CD4-positive, alpha-beta T cell treated with Interleukin-15 for 1 hour (primary cell): ENCODE results near the gene CALY.
"Not testable (repeated sequence)": the region's sequence is repeated elsewhere in the genome, so short reads cannot be mapped to it uniquely, and the experiment has no call there.

Source experiments
- DNase-seq: peaks from one replicate; pipeline ENCODE4 v3.0.0-alpha.2; 2020

The CALY gene

GRCh38 chr10:133336577-133337369 lies at the start of gene CALY:
Gene CALY, minus strand, starts transcription at chr10:133336896. Its CDS starts 7,907 bp downstream, at chr10:133328989.
- peak; percentile 92 for DNase-seq

DNA sequence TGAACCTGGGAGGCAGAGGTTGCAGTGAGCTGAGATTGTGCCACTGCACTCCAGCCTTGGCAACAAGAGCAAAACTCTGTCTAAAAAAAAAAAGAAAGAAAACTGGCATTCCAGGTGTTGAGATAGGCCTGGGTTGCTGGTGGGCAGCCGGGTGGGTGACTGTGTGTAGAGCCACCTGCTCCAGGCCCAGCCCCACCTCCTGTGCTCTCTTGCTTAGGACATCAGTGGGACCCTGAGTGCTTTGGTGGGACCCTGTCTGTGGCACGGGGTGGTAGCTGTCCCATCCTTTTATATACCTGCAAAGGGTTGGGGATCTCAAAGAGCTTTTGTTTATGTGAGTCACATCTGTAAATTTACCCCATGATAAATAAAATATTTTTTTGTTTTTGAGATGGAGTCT lies 48.5 kb upstream of the CALY start:
- DNase-seq = no peak

DNA sequence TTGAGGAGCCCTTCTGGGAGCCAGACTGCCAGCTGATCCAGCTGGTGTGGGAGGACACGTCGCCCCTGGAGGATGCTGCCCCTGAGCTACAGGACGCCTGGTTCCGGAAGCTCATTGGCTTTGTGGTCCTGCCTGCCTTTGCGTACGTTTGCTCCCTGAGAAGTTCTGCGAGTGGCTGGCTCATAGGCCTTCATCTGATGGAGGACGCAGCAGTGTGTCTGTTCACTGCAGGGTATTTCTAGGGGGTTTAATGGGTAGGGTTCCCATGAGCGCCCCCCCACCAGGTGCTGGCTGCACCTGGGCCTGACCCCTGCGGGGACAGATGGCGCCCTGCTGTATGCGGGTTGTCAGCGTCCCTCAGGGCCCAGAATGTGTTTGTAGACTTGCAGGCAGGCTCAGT lies 47.4 kb upstream of the CALY start:
- no peak for DNase-seq

DNA sequence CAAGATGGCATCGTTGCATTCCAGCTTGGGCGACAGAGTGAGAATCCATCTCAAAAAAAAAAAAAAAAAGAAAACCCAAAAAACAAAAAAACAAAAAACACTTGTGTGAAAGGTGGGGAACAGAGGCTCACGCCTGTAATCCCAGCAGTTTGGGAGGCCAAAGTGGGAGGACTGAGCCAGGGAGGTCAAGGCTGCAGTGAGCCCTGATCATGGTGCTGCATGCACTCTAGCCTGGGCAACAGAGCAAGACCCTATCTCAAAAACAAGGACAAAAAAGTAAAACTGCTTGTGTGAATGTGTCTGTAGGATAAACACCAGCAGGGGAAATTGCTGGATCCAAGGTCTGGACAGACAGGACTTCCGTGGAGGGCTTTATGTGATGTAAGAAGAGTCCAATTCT lies 46.9 kb upstream of the CALY start:
- no peak for DNase-seq

DNA sequence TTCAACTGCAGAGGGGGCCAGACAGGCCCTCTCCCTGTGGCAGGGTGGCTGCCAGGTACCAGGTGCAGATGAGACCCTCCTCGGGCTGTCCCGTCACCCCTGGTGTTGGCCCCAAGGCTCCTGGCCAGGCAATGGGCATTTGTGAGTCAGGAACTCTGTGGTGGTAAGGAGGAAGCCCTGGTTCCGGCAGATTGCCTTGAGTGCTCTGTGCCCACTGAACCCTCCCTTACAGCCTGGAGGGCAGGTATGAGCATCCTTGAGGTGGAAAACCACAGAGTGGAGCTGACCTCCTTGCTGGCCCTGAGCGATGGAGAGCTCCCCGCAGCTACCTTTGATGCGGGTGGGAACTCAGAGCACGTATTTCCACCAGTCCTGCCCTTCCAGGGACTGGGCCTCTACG lies 44.3 kb upstream of the CALY start:
- no peak for DNase-seq

- no peak for DNase-seq
Observed at GRCh38 chr10:133379801-133380666, 43.3 kb upstream of the CALY start.

DNA sequence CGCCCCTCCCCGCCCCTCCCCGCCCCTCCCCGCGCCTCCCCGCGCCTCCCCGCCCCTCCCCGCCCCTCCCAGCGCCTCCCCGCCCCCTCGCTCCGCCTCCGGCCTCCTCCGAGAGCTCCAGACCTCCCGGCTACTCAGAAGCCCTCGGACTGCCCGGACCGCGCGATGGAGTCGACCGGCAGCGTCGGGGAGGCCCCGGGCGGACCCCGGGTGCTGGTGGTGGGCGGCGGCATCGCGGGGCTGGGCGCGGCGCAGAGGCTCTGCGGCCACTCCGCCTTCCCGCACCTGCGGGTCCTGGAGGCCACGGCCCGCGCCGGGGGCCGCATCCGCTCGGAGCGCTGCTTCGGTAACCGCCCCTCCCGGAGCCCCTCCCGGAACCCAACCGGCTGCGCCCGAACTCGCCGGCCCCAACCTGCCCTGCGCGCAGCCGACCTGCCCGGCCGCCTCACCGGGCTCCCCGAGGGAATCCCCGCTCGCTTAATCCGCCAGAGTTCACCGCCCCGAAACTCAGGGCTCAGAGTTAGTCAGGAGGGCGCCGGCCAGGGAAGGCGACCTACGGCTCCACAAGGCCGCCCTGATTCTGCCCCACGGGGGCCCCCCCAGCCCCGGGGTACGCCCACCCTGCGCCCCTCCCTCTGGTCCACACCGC lies 42.6 kb upstream of the CALY start, which contains the start of gene PAOX:
PAOX (plus strand) TSS at position 111 of the 649 bp plus-strand sequence; CDS start at position 166, 55 bp downstream.
- DNase-seq = peak; percentile 67

- DNase-seq = peak; percentile 49
Observed at GRCh38 chr10:133378251-133379096, 41.8 kb upstream of the CALY start.

DNA sequence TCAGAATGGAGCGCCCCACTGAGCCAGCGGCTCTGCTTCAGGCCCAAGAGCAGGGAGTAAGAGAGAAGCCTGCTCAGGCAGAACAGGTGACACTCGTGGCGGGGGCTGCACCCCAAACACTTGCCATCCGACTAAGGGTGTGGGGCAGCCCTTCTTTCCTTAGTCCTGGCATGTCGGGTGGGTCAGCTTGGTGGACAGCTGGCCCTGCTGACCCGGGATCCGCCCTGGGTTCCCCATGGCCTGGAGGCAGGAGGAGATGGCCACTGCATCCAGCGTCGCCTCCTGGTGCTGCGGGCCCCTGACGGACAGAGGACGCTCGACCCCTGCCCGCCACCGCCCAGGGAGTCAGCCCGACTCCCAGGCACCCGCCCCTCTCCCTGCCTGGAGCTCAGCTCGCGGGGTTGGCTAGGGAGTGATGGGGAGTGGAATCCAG lies 41.1 kb upstream of the CALY start:
- no peak for DNase-seq

DNA sequence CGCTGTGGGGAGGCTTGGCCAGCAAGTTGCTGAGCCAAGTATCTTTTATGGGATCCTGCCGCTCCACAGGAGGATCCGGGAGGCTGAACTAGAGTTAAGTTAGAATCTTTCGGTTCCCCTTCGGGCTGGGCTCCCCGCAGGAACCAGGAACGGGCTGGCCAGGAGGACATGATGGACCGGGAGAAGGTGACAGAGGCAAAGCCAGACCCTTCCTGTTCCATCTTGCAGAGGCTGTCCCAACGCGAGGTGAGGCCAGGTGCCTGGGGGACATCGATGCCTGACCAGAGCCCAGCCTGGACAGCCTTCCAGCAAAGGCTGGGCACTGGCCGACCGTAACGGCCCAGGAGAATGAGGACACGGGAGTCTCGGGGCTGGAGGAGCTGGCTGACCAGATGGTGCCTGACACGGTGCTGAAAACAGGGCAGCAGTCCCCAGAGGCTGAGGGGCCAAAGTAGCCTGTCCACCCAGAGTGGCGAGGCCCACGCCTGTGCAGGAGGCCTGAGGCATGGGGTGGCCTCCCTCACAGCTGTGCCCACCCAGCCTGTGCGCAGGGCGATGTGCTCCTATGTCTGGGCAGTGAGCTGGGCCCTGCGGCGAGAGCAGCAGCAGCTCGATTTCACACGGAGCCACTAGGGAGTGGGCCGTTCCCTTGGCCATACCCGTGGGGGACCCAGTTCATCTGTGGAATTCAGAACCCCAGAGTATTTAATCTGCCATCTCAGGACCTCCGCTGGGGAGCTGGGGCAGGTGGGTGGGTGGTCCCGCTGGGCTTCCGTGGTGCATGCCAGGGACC lies 40.5 kb upstream of the CALY start:
- no peak for DNase-seq

DNA sequence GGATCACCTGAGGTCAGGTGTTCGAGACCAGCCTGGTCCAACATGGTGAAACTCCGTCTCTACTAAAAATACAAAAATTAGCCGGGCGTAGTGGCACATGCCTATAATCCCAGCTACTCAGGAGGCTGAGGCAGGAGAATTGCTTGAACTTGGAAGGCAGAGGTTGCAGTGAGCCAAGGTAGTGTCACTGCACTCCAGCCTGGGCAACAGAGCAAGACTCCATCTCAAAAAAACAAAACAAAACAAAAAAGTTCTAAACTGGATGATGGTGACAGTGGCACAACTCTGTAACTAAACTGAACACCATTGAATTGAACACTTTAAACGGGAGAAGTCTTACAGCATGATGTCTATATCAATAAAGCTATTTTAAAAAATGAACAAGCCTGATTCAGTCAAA lies 39.5 kb upstream of the CALY start:
- not testable (repeated sequence) for DNase-seq

GRCh38 chr10:133375357-133376115 lies 38.8 kb upstream of the CALY start:
- DNase-seq = no peak

GRCh38 chr10:133373174-133374090 lies 36.7 kb upstream of the CALY start, which contains the start of gene ECHS1:
Gene ECHS1, minus strand, starts transcription at chr10:133373354. Its CDS starts 21 bp downstream, at chr10:133373333.
- peak; percentile 91 for DNase-seq

GRCh38 chr10:133372507-133372906 lies 35.8 kb upstream of the CALY start:
- no peak for DNase-seq

DNA sequence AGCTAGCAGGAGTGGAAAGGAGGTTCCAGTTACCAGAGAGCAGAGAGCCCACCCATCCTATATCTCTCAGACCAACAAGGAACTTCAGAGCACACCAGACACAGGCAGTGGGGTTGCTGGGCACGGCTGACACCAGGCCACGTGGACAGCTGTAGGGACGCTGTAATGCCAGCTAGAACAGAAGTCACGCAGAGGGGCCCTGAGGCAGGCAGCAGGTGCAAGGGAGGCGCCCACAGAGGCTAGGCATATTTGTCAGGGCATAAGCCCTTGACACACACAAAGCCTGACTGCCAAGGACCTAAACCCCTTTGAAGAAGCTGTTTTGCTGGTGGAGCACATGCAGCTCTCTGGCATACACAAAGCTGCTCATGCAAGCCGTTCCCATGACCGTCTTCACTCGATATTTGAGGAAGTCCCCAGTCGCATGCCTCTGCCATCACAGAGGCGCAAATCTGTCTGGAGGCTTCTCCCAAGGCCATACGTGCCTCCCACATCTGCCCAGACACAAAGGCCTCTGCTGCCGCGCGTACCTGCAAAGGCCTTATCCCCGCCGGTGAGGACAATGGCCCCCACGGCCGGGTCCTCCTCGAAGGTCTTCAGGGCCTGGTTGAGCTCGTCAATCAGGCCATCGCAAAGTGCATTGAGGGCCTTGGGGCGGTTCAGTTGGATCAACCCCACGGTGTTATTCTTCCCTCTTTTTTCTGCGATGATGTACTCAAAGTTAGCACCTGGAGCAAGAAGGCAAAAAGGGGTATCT lies 33.5 kb upstream of the CALY start:
- DNase-seq = no peak

DNA sequence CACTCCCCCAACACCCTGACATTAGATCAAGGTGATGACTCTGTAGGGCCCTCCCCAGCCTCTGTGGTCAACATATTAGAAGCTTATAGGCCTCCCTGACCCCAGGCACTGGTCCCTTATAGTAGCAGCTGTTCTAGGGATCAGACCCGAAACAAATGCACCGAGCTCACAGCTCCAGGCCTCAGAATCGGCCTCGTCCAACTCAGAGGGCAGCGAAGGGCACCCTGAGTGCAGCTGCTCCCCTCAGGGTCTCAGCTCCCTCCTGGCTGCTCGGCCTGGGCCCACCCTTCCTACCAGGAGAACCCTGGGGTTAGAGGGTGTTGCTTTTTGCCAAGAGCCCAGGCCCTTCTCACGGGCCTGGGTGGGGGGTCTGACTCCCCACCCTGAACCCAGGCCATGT lies 31.5 kb upstream of the CALY start:
- DNase-seq = no peak

DNA sequence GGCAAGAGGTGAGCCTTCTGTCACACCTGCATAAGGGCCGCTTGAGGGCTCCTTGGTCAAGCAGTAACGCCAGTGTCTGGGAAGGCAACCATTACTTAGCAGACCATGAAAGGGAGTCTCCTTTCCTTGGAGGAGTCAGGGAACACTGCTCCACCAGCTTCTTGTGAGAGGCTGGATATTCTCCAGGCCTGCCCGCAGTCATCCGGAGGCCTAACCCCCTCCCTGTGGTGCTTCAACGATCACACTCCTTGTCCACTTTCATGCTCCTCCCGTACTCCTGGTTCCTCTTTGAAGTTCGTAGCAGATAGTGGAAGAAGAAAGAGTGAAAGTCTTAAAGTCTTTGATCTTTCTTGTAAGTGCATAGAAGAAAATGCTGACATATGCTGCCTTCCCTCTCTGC lies 30.8 kb upstream of the CALY start:
- not testable (repeated sequence) for DNase-seq

DNA sequence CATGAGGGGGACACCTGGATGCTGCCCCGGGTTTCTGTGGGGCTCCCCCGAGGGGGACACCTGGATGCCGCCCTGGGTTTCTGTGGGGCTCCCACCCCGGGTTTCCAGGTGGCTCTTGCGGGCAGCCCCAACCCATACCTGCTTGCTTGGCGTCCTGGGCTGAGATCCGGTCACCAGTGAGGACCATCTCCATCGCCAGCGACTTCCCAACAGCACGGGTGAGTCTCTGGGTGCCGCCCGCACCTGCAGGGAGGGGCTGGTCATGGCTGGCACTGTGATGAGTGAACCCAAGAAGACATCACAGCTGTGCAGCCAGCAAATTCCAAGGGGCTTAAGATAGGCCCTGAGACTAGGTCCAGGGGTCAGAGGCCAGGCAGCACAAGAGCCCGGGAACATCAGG lies 30.1 kb upstream of the CALY start:
- no peak for DNase-seq

DNA sequence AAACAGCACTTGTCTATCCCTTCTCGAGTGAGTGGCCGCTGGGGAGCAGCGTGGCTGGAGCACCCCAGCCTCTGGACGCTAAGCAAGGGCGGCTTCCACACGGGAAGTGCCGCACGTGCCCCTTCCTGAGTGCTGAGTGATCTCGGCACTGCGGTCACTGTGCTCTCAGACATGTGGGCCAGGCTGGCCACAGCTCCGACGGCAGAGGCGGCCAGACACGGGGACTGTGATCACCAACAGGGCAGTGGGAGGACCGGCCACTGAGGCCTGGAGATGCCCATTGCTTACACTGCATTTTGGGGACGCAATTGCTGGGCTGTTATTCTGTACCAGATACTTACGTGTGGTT lies 29.4 kb upstream of the CALY start:
- DNase-seq = no peak
